Activated CD4-positive, alpha-beta T cell treated with anti-CD3 and anti-CD28 coated beads for 4 hours (primary cell): ENCODE results near the gene GCFC2.

Source experiments
- DNase-seq, 2 donors: peaks; one replicate each; pipeline ENCODE4 v3.0.0-alpha.2; 2020

Gene GCFC2

DNA sequence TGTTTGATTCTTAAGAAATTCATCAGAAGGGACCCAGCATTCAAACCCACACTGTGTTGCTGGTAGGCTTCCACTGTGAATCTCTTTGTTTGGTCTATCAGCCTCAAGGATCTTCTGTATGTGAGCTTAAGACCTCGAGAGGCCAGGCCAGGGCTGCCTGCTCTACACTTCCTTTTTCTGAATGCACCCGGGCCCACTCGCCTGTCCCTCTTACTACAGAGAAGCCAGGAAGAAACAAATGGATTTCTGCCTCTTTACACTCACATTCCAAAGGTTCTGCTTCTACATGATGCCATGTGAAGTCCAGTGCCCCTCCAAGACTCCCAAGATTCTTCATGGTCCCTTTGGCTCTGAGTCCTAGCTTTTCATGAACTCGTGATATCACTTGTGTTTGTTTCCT, 89.5 kb downstream of the GCFC2 start:
- no peak for DNase-seq

DNA sequence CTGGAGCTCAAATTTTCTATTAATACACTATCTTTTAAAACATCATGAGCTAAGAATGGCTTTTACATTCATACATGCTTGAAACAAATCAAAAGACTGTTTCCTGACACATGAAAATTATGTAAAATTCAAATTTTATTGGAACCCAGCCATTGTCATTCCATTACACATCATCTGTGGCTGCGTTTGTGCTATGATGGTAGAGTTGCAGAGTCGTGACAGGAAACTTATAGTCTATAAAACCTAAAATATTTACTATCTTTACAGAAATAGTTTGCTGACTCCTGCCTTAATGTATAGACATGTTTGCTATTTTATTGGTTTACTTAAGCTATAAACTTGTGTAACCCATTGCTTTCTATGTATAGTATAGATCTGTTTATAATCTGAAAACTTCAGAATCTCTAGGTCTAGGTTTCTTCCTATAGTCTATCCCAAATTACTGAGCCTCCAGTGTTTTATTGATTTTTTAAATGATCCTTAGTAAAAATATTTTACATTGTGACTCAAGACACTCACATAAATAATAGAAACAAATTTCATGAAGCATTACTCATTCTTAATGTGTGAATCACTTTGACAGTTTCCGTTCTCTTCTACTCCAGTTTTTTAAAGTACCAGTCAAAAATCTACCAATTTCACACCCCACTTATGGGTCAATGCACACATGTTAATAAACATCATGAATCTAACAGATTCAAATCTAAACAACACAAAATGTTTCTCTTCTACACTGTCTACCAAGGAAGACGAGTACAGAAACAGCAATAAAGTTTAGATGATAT, 90.6 kb downstream of the GCFC2 start:
- DNase-seq: no peak

DNA sequence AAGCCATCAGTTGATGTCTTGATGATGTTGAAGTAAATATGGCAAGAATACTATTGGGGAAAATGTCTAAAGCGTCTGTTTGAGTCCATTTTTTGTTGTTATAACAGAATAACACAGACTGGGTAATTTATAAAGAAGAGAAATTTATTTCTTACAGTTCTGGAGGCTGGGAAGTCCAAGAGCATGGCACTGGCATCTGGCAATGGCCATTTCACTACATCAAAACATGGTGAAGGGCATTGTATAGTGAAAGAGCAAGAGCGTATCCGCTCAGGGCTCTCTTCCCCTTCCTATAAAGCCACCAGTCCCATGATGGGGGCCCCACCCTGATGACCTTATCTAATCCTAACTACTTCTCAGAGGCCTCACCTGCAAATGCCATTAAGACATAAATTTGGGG, 93.8 kb downstream of the GCFC2 start:
- no peak for DNase-seq

GRCh38 chr2:75616406-75616805, 94.3 kb downstream of the GCFC2 start:
- no peak for DNase-seq

GRCh38 chr2:75614162-75614651, 96.5 kb downstream of the GCFC2 start:
- no peak for DNase-seq

- no peak for DNase-seq
Measured at GRCh38 chr2:75612862-75613243, 97.9 kb downstream of the GCFC2 start.
